Natural killer cell (primary cell): ENCODE results near the gene SH3TC1. TPM values are rescaled to one million over a fixed set of nuclear protein-coding genes. Genes with fewer than 3 reads are reported as not detected.

Source experiments
- ATAC-seq, 3 donors: fragments of 150-1000 bp in 2 of 3; fragments of 200-7000 bp in 1 of 3; cut with Tn5 transposase; 1 replicate in 1 of 3; 2 replicates in 2 of 3; pipeline ENCODE4 v1.10.0; 2021; ENCODE audit warnings: mild to moderate bottlenecking in 2 of 3, moderate library complexity in 2 of 3
- DNase-seq, 2 donors: peaks; one replicate each; pipeline versions ENCODE4 v3.0.0 to v3.0.0-alpha.2; 2013 to 2021; ENCODE audit warnings: mixed read lengths in 1 of 2
- H3K27ac ChIP-seq: one replicate; pipeline ENCODE4 v1.5.1; 2013; ENCODE audit warnings: mild to moderate bottlenecking, low read length
- H3K27me3 ChIP-seq: one replicate; pipeline ENCODE4 v1.6.1; 2013; ENCODE audit warnings: low read length; ENCODE audit not compliant: control insufficient read depth, insufficient read depth
- H3K36me3 ChIP-seq: one replicate; pipeline ENCODE4 v1.6.1; 2013; ENCODE audit warnings: low read length; ENCODE audit not compliant: control insufficient read depth, insufficient read depth
- H3K4me1 ChIP-seq: one replicate; pipeline ENCODE4 v1.6.1; 2013; ENCODE audit warnings: low read length; ENCODE audit not compliant: control insufficient read depth, insufficient read depth
- H3K4me3 ChIP-seq: one replicate; pipeline ENCODE4 v1.5.1; 2013; ENCODE audit warnings: low read length
- H3K9me3 ChIP-seq: one replicate; pipeline ENCODE4 v1.6.1; 2013; ENCODE audit warnings: low read length; ENCODE audit not compliant: control insufficient read depth, insufficient read depth
- H3K27ac Mint-ChIP-seq, 2 donors: one replicate each; pipeline ENCODE4 v1.8.0; 2022; ENCODE audit warnings: mild to moderate bottlenecking in 2 of 2, mixed read lengths in 2 of 2, moderate library complexity in 1 of 2
- H3K27me3 Mint-ChIP-seq, 2 donors: one replicate each; pipeline ENCODE4 v1.8.0; 2022; ENCODE audit warnings: low read depth in 2 of 2, mixed read lengths in 2 of 2
- H3K36me3 Mint-ChIP-seq: one replicate; pipeline ENCODE4 v1.8.0; 2022; ENCODE audit warnings: mixed read lengths
- H3K4me1 Mint-ChIP-seq, 2 donors: one replicate each; pipeline ENCODE4 v1.8.0; 2022; ENCODE audit warnings: mixed read lengths in 2 of 2
- H3K4me3 Mint-ChIP-seq: one replicate; pipeline ENCODE4 v1.8.0; 2022; ENCODE audit warnings: mild to moderate bottlenecking, moderate library complexity, mixed read lengths
- H3K9me3 Mint-ChIP-seq, 2 donors: one replicate each; pipeline ENCODE4 v1.8.0; 2022; ENCODE audit warnings: mixed read lengths in 2 of 2
- CTCF ChIP-seq: fragments of 200-600 bp; IDR thresholded peaks from one replicate; pipeline ENCODE4 v1.8.0; 2022; ENCODE audit warnings: antibody characterized with exemption
- WGBS: methylation state at CpG from one replicate; pipeline ENCODE4 v1.1.7; 2013; ENCODE audit warnings: missing lambda C conversion rate; ENCODE audit not compliant: insufficient coverage; 5-methylcytosine and 5-hydroxymethylcytosine counted together
- intact Hi-C: fragments of 100-400 bp; cut with micrococcal nuclease; formaldehyde crosslinking; loops from one replicate; pipeline ENCODE4 v1.14.2; 2022
- total RNA-seq, 4 donors: library from RNA; stranded (reverse); fragments of 120-200 nt in 1 of 4; gene quantifications; one replicate each; pipeline versions ENCODE4 v1.2.3 to v1.2.4, GENCODE V29; 2013 to 2022

The SH3TC1 gene
- total RNA-seq, 3 donors from 2014 or later (not counting 1 experiment from before 2014, with no cell fraction given): 50.1 to 61.7 (median 54.9) TPM

- Histone ChIP-seq H3K4me1 (no peaks in the 10 kb centered on the region), H3K36me3 (no peaks in the 10 kb centered on the region), H3K27me3 (no peaks in the 10 kb centered on the region), H3K27ac (no peak overlapping the region), H3K4me3 (no peak overlapping the region), H3K9me3 (no peaks in the 10 kb centered on the region)
- WGBS: 89% methylated on average over 9 of the region's 9 CpGs
- TF ChIP-seq CTCF: no peak
- Mint-ChIP-seq H3K4me3 (no peak overlapping the region), H3K4me1 (peaks cover 0 to 4% of the 10 kb centered on the region in 2 donors), H3K9me3 (no peaks in the 10 kb centered on the region), H3K36me3 (no peaks in the 10 kb centered on the region), H3K27me3 (peaks cover 0 to 14% of the 10 kb centered on the region in 2 donors), H3K27ac (no peak overlapping the region)
- intact Hi-C loops: no loop called here
- ATAC-seq (no peak), DNase-seq (no peak)
Observed at GRCh38 chr4:8185295-8185694, 13.8 kb upstream of the SH3TC1 start.

GRCh38 chr4:8185930-8186329, 13.2 kb upstream of the SH3TC1 start:
- Histone ChIP-seq H3K27me3 (no peaks in the 10 kb centered on the region), H3K36me3 (no peaks in the 10 kb centered on the region), H3K27ac (no peak overlapping the region), H3K9me3 (no peaks in the 10 kb centered on the region), H3K4me3 (no peak overlapping the region), H3K4me1 (peaks cover 3% of the 10 kb centered on the region)
- Mint-ChIP-seq H3K36me3 (no peaks in the 10 kb centered on the region), H3K9me3 (no peaks in the 10 kb centered on the region), H3K4me1 (peaks cover 2 to 6% of the 10 kb centered on the region in 2 donors), H3K27ac (no peak overlapping the region), H3K27me3 (peaks cover 0 to 14% of the 10 kb centered on the region in 2 donors), H3K4me3 (no peak overlapping the region)
- WGBS: 93% methylated on average over 9 of the region's 9 CpGs
- intact Hi-C loops: no loop called here
- ATAC-seq (no peak), DNase-seq (no peak)
- TF ChIP-seq CTCF: no peak

GRCh38 chr4:8188085-8188484, 11.0 kb upstream of the SH3TC1 start:
- intact Hi-C loops: no loop called here
- no peaks in the 10 kb centered on the region for H3K9me3 Mint-ChIP-seq
- no peaks in the 10 kb centered on the region for H3K36me3 Mint-ChIP-seq
- no peaks in the 10 kb centered on the region for H3K27me3 ChIP-seq
- ATAC-seq: no peak
- peaks cover 0 to 14% of the 10 kb centered on the region in 2 donors for H3K27me3 Mint-ChIP-seq
- peaks cover 15 to 22% of the 10 kb centered on the region in 2 donors for H3K4me1 Mint-ChIP-seq
- 91% methylated on average over 12 of the region's 12 CpGs for WGBS
- peaks cover 16% of the 10 kb centered on the region for H3K4me1 ChIP-seq
- no peak overlapping the region for H3K27ac ChIP-seq
- H3K4me3 Mint-ChIP-seq: no peak overlapping the region
- no peak overlapping the region for H3K4me3 ChIP-seq
- no peaks in the 10 kb centered on the region for H3K36me3 ChIP-seq
- no peak for TF ChIP-seq CTCF
- no peak for DNase-seq
- no peak overlapping the region for H3K27ac Mint-ChIP-seq
- no peaks in the 10 kb centered on the region for H3K9me3 ChIP-seq
